ENCODE data around the gene LCNL1.

GRCh38 chr9:136952876-136953770 lies 29.7 kb upstream of the LCNL1 start:
- TF ChIP-seq CTCF (IDR thresholded peaks at IDR 0.05; ENCODE audit: low read depth, low read length, poor library complexity, severe bottlenecking) (no peak), EZH2phosphoT487 (IDR thresholded peaks at IDR 0.05; ENCODE audit: borderline replicate concordance, low read length) (no peak)

All from DOHH2 (cell line).